Heart left ventricle (tissue), 16 donors: ENCODE measurements around the gene TERT. TPM values are rescaled to one million over a fixed set of nuclear protein-coding genes. Genes with fewer than 3 reads are reported as not detected.

Experiments used
- ATAC-seq, 4 donors: fragments of 200-7000 bp; cut with Tn5 transposase; one replicate each; pipeline ENCODE4 v1.9.1; 2020 to 2022; ENCODE audit warnings: moderate library complexity in 4 of 4, mild to moderate bottlenecking in 3 of 4, moderate number of reproducible peaks in 1 of 4
- DNase-seq, 5 donors: peaks; one replicate each; pipeline ENCODE4 v3.0.0-alpha.2; 2020
- H3K27ac ChIP-seq, 12 donors: fragments of 200-600 bp; sonication (generic) in 4 of 12; one replicate each; pipeline versions ENCODE4 v1.5.0 to v1.8.0; 2016 to 2022; ENCODE audit warnings: mild to moderate bottlenecking in 2 of 12
- H3K27me3 ChIP-seq, 9 donors: fragments of 200-600 bp; sonication (generic) in 2 of 9; one replicate each; pipeline versions ENCODE4 v1.5.1 to v1.8.0; 2016 to 2022; ENCODE audit warnings: mild to moderate bottlenecking in 3 of 9
- H3K36me3 ChIP-seq, 9 donors: fragments of 200-600 bp; sonication (generic) in 2 of 9; one replicate each; pipeline versions ENCODE4 v1.5.0 to v1.8.0; 2018 to 2022; ENCODE audit warnings: mild to moderate bottlenecking in 2 of 9
- H3K4me1 ChIP-seq, 12 donors: fragments of 200-600 bp; sonication (generic) in 4 of 12; one replicate each; pipeline versions ENCODE4 v1.5.0 to v1.8.0; 2016 to 2022; ENCODE audit warnings: mild to moderate bottlenecking in 3 of 12
- H3K4me3 ChIP-seq, 12 donors: fragments of 200-600 bp; sonication (generic) in 4 of 12; one replicate each; pipeline versions ENCODE4 v1.5.0 to v1.8.0; 2017 to 2022; ENCODE audit warnings: mild to moderate bottlenecking in 9 of 12, moderate library complexity in 4 of 12
- H3K9me3 ChIP-seq, 12 donors: fragments of 200-600 bp; sonication (generic) in 4 of 12; one replicate each; pipeline versions ENCODE4 v1.5.0 to v1.8.0; 2016 to 2022; ENCODE audit warnings: mild to moderate bottlenecking in 1 of 12
- POLR2A ChIP-seq, 2 donors: fragments of 450-650 bp; IDR thresholded peaks; one replicate each; pipeline ENCODE4 v1.6.1; 2017; ENCODE audit warnings: antibody characterized with exemption in 2 of 2, mild to moderate bottlenecking in 2 of 2, moderate library complexity in 2 of 2
- WGBS, 4 donors: extraction: QIAGEN DNeasy Blood & Tissue Kit in 2 of 4; methylation state at CpG; one replicate each; pipeline versions ENCODE4 v1.1.5 to v1.1.7; 2013 to 2018; 5-methylcytosine and 5-hydroxymethylcytosine counted together
- intact Hi-C, 10 donors: fragments of 100-400 bp; cut with DNase I; formaldehyde crosslinking; loops; one replicate each; pipeline versions ENCODE4 v1.11.1 to v1.14.2; 2022
- polyA plus RNA-seq, 2 donors: library from polyadenylated mRNA; stranded (reverse); fragments of 200-250 nt; gene quantifications; one replicate each; pipeline ENCODE4 v1.2.3, GENCODE V29; 2013
- total RNA-seq, 9 donors: library from RNA; depleted of rRNA in 2 of 9; stranded (reverse); fragments of >200 nt in 2 of 9; fragmentation: NEBNext Ultra II Directional in 3 of 9; extraction: Animal tissue kit (Norgen Biotek cat#: 25700) in 3 of 9; gene quantifications; one replicate each; pipeline versions ENCODE4 v1.1.0 to v1.2.4, GENCODE V29; 2016 to 2023
- TF ChIP-seq, protein P1 (sequence below), 12 donors: fragments of 200-600 bp; sonication (generic) in 4 of 12; IDR thresholded peaks; one replicate each; pipeline versions ENCODE4 v1.5.0 to v1.8.0; 2018 to 2022; ENCODE audit warnings: antibody characterized with exemption in 12 of 12, mild to moderate bottlenecking in 5 of 12
- donor health status: ischemic (EF 13 %, LVEDD 7.1; RV severe dilation, severe dysfunction).
- donor health status: healthy with polysubstance abuse.
- donor health status: DM: no; HTN: yes; CAD: no.
- donor health status: DM: no; HTN: no; CAD: no.
- donor health status: ischemic (EF 25% LVEDD 6.9; RV normal size, moderate dysfunction).
- donor health status: ischemic (EF 25% LVEDD 5.7; RV mildly dilated, moderate dysfunction).
- donor health status: healthy.
- donor health status: DM: yes; HTN: yes; CAD: no.
- donor health status: ischemic (EF 35%, LVEDD 5.7; RV mildly dilated, moderate dysfunction).
- donor health status: nonischemic (EF 11% LVEDD 7.7; RV severe dilation, severe dysfunction).
- donor health status: DM: yes; HTN: yes; CAD: no.
- donor health status: PGD.
- donor health status: ischemic (EF 29% LVEDD 5.4; RV normal size, mild dysfunction).
- donor health status: nonischemic (EF 23%, LVEDD 6.1; RV moderate dilation, normal function).

Gene TERT
- total and polyA plus RNA-seq, 11 donors, result not detected

DNA sequence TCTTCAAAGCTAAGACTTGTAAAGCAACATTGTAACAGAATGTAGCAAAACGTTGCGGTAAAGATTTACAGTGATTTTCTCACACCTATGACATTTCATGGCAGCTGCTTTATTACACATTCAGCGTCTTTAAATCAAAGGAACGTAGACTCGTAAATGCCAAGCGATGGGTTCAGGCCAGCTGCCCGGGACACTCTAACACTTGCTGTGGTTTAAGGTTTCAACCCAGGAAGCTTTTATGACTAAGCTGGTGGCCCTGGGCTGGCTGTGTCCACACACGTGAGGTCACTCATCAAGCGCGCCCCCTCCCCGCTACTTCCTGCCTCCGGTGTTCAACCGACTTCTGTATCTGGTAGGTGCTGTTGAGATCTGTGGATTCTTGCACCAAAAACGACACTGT is 67.2 kb downstream of the TERT start:
- peaks cover 0 to 6% (median 0%) of the 10 kb centered on the region in 9 donors for H3K27me3 ChIP-seq
- DNase-seq, result no peak
- ATAC-seq, result no peak
- 64 to 68% (median 66%) methylated on average over 14 of the region's 14 CpGs for WGBS, 4 donors
- H3K4me1 ChIP-seq, result no peaks in the 10 kb centered on the region
- TF ChIP-seq POLR2A (IDR thresholded peaks at IDR 0.05), result no peak
- TF ChIP-seq, protein P1, sequence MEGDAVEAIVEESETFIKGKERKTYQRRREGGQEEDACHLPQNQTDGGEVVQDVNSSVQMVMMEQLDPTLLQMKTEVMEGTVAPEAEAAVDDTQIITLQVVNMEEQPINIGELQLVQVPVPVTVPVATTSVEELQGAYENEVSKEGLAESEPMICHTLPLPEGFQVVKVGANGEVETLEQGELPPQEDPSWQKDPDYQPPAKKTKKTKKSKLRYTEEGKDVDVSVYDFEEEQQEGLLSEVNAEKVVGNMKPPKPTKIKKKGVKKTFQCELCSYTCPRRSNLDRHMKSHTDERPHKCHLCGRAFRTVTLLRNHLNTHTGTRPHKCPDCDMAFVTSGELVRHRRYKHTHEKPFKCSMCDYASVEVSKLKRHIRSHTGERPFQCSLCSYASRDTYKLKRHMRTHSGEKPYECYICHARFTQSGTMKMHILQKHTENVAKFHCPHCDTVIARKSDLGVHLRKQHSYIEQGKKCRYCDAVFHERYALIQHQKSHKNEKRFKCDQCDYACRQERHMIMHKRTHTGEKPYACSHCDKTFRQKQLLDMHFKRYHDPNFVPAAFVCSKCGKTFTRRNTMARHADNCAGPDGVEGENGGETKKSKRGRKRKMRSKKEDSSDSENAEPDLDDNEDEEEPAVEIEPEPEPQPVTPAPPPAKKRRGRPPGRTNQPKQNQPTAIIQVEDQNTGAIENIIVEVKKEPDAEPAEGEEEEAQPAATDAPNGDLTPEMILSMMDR (IDR thresholded peaks at IDR 0.05), result no peak
- intact Hi-C loops, result no loop called here
- H3K9me3 ChIP-seq, result no peaks in the 10 kb centered on the region
- no peak overlapping the region for H3K4me3 ChIP-seq
- no peak overlapping the region for H3K27ac ChIP-seq
- H3K36me3 ChIP-seq, result no peaks in the 10 kb centered on the region

DNA sequence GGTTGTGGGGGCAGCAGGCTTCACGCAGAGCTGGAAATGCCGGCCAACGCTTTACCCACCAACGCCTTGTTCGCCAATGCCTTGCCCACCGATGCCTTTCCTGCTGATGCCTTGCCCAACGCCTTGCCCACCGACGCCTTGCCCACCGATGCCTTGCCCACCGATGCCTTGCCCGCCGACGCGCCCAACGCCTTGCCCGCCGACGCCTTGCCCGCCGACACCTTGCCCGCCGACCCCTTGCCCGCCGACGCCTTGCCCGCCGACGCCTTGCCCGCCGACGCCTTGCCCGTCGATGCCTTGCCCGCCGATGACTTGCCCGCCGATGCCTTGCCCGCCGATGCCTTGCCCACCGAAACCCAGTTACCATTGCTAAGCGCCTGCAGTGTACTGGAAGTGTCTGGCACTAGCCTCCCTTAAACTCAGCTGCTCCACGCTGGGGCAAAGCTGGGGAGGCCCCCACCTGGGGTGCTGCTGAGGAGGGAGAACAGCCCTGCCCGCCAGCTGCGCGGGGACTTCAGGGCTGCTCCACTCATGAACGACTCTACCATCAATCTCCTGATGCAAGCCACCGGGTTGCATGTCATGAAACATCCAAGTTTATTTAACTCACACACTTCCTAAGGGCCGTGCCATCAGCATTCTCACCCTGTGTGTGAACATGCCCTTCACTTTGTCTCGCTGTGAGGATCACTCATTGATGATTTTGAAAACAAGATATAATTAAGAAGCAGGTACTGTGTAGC is 67.9 kb downstream of the TERT start:
- no peak for ATAC-seq
- Histone ChIP-seq H3K36me3 (no peaks in the 10 kb centered on the region), H3K27me3 (peaks cover 0 to 6% (median 0%) of the 10 kb centered on the region in 9 donors), H3K4me1 (no peaks in the 10 kb centered on the region), H3K4me3 (no peak overlapping the region), H3K9me3 (no peaks in the 10 kb centered on the region), H3K27ac (no peak overlapping the region)
- intact Hi-C loops, result no loop called here
- TF ChIP-seq, protein P1 (IDR thresholded peaks at IDR 0.05), result no peak
- no peak for TF ChIP-seq POLR2A (IDR thresholded peaks at IDR 0.05)
- WGBS, 4 donors, result 89 to 91% (median 89%) methylated on average over 49 to 50 of the region's 50 CpGs
- no peak for DNase-seq

DNA sequence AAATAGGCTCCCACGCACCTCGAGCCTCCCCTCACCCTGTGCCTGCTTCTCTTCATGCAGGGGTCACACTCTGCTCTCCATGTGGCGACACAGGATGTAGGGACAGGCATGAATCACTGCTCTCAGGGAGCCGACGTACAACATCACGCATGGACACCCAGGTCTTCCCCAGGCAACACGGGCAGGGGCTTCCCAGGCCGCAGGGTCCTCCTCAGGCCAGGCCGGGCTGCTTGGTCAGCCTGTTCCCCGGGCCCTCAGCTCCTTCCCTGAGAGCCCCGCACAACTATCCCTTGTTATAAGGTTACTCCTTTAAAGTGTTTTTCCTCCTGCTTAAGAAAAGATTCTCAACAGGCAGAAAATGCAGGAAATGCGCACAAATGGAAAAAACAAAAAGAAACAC is 68.6 kb downstream of the TERT start:
- ATAC-seq (no peak), DNase-seq (no peak)
- Histone ChIP-seq H3K4me3 (no peak overlapping the region), H3K27ac (no peak overlapping the region), H3K9me3 (no peaks in the 10 kb centered on the region), H3K4me1 (no peaks in the 10 kb centered on the region), H3K27me3 (peaks cover 0 to 6% (median 0%) of the 10 kb centered on the region in 9 donors), H3K36me3 (no peaks in the 10 kb centered on the region)
- intact Hi-C loops, result no loop called here
- WGBS, 4 donors, result 72 to 82% (median 76%) methylated on average over 7 to 12 of the region's 12 CpGs
- TF ChIP-seq, protein P1 (IDR thresholded peaks at IDR 0.05), result no peak

DNA sequence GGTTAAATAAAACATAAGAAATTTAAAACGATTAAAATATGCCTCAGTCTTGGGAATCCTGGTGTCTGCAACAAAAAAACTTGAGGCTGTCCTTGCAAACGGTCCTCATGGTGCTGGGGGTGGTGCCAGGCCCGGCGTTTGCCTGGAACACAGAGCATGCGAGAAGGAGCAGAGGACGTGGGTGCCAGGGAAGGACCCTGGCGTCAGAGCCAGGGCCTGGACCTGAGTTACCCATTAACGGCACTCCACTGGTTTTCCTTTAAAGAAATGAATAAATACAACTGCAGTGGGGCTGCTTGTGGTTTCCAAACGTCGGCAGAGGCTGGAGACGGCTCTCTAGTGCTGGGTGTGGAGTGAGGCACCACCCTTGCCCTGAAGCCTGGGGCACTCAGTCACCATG is 69.8 kb downstream of the TERT start, which contains the start of gene SLC6A18:
TSS of gene SLC6A18 (plus strand) at position 301 of the 400 bp plus-strand sequence. CDS start at position 398, 97 bp downstream.
- DNase-seq, result no peak
- no peaks in the 10 kb centered on the region for H3K9me3 ChIP-seq
- 71 to 78% (median 74%) methylated on average over 10 to 11 of the region's 11 CpGs for WGBS, 4 donors
- no peak within 1 kb of the TSS for H3K27ac ChIP-seq
- peaks cover 0 to 4% (median 0%) of the 10 kb centered on the region in 9 donors for H3K27me3 ChIP-seq
- intact Hi-C loops, result no loop called here
- no peaks in the 10 kb centered on the region for H3K36me3 ChIP-seq
- no peaks in the 10 kb centered on the region for H3K4me1 ChIP-seq
- no peak for ATAC-seq
- TF ChIP-seq, protein P1 (IDR thresholded peaks at IDR 0.05), result no peak
- TF ChIP-seq POLR2A (IDR thresholded peaks at IDR 0.05), result no peak
- H3K4me3 ChIP-seq, result no peak within 1 kb of the TSS
